IMR-90 (cell line): ENCODE results near the gene SLC38A8. TPM values are rescaled to one million over a fixed set of nuclear protein-coding genes. Genes with fewer than 3 reads are reported as not detected.

Experiments
- ATAC-seq: fragments of 200-7000 bp; cut with Tn5 transposase; 2 replicates; pipeline ENCODE4 v1.9.1; 2020; ENCODE audit warnings: low read depth, mild to moderate bottlenecking, moderate library complexity
- BruUV-seq: library from RNA; stranded (reverse); fragments of 400-500 nt; replicated peaks from 2 replicates; lab custom pipeline; 2021; lab: Mats Ljungman, UMichigan
- CTCF ChIA-PET: fragments of 300-600 bp; formaldehyde crosslinking; extraction: SDS; loops from one replicate; lab custom pipeline; 2021; ENCODE audit warnings: antibody characterized with exemption; lab: Yijun Ruan, JAX
- POLR2A ChIA-PET: fragments of 300-600 bp; sonication (Branson Sonifier 250); formaldehyde crosslinking; loops from one replicate; lab custom pipeline; 2022; ENCODE audit warnings: antibody characterized with exemption; ENCODE audit not compliant: unreplicated experiment; lab: Charles Lee
- DNase-seq: peaks from one replicate; pipeline ENCODE4 v3.0.0; 2013
- H2AFZ ChIP-seq: replicated peaks from 2 replicates; pipeline ENCODE3; 2013; ENCODE audit warnings: low read length, mild to moderate bottlenecking; ENCODE audit not compliant: poor library complexity
- H2AK5ac ChIP-seq: 2 replicates; pipeline ENCODE4 v1.6.1; 2013; ENCODE audit warnings: low read depth, low read length, inconsistent platforms
- H2AK9ac ChIP-seq: replicated peaks from 2 replicates; pipeline ENCODE3; 2013; ENCODE audit warnings: mild to moderate bottlenecking, low read depth, low read length, moderate library complexity; ENCODE audit not compliant: poor library complexity
- H2BK120ac ChIP-seq: 2 replicates; pipeline ENCODE4 v1.6.1; 2013; ENCODE audit warnings: low read depth, low read length, inconsistent platforms
- H2BK15ac ChIP-seq: 3 replicates; pipeline ENCODE4 v1.6.1; 2013; ENCODE audit warnings: low read depth, low read length, inconsistent platforms
- H2BK20ac ChIP-seq: 2 replicates; pipeline ENCODE4 v1.6.1; 2013; ENCODE audit warnings: low read depth, mild to moderate bottlenecking, inconsistent platforms, low read length, moderate library complexity
- H2BK5ac ChIP-seq: 2 replicates; pipeline ENCODE4 v1.6.1; 2013; ENCODE audit warnings: mild to moderate bottlenecking, low read depth, low read length, inconsistent platforms; ENCODE audit not compliant: poor library complexity, severe bottlenecking
- H3K14ac ChIP-seq: replicated peaks from 2 replicates; pipeline ENCODE4 v1.6.1; 2013; ENCODE audit warnings: low read depth, low read length, inconsistent platforms
- H3K18ac ChIP-seq: 2 replicates; pipeline ENCODE4 v1.6.1; 2013; ENCODE audit warnings: low read depth, low read length, control low read depth
- H3K23ac ChIP-seq: 2 replicates; pipeline ENCODE4 v1.6.1; 2013; ENCODE audit warnings: low read depth, low read length, inconsistent platforms
- H3K27ac ChIP-seq: 2 replicates; pipeline ENCODE4 v1.5.1; 2013; ENCODE audit warnings: mild to moderate bottlenecking, control low read depth, low read length; ENCODE audit not compliant: insufficient read depth
- H3K27me3 ChIP-seq: 2 replicates; pipeline ENCODE4 v1.6.1; 2013; ENCODE audit warnings: low read length; ENCODE audit not compliant: control insufficient read depth, insufficient read depth
- H3K36me3 ChIP-seq: 2 replicates; pipeline ENCODE4 v1.6.1; 2013; ENCODE audit warnings: low read length, mixed read lengths; ENCODE audit not compliant: control insufficient read depth, insufficient read depth
- H3K4ac ChIP-seq: 2 replicates; pipeline ENCODE4 v1.6.1; 2013; ENCODE audit warnings: low read depth, low read length, inconsistent platforms
- H3K4me1 ChIP-seq: 2 replicates; pipeline ENCODE4 v1.6.1; 2013; ENCODE audit warnings: low read length, mixed read lengths; ENCODE audit not compliant: control insufficient read depth, insufficient read depth
- H3K4me2 ChIP-seq: 2 replicates; pipeline ENCODE4 v1.6.1; 2013; ENCODE audit warnings: low read depth, mild to moderate bottlenecking, control low read depth, low read length, moderate library complexity
- H3K4me3 ChIP-seq: 2 replicates; pipeline ENCODE4 v1.5.1; 2013; ENCODE audit warnings: low read depth, mild to moderate bottlenecking, control low read depth, low read length, moderate library complexity; ENCODE audit not compliant: insufficient read depth
- H3K56ac ChIP-seq: 2 replicates; pipeline ENCODE4 v1.6.1; 2013; ENCODE audit warnings: low read length, inconsistent platforms; ENCODE audit not compliant: insufficient read depth; ENCODE audit errors: extremely low read depth
- H3K79me1 ChIP-seq, 2 experiments: 2 replicates each; pipeline ENCODE4 v1.6.1; 2013; ENCODE audit warnings: low read length in 2 of 2, inconsistent platforms in 1 of 2, low read depth in 1 of 2
- H3K9ac ChIP-seq: 2 replicates; pipeline ENCODE4 v1.6.1; 2013; ENCODE audit warnings: low read depth, low read length, control low read depth
- H3K9me1 ChIP-seq: 2 replicates; pipeline ENCODE4 v1.6.1; 2013; ENCODE audit warnings: low read length, inconsistent platforms; ENCODE audit not compliant: insufficient read depth
- H3K9me3 ChIP-seq: 2 replicates; pipeline ENCODE4 v1.6.1; 2013; ENCODE audit warnings: low read length; ENCODE audit not compliant: control insufficient read depth, insufficient read depth
- H4K20me1 ChIP-seq: 2 replicates; pipeline ENCODE4 v1.6.1; 2013; ENCODE audit warnings: low read length, inconsistent platforms; ENCODE audit not compliant: insufficient read depth
- H4K5ac ChIP-seq: 2 replicates; pipeline ENCODE4 v1.6.1; 2013; ENCODE audit warnings: mild to moderate bottlenecking, low read depth, low read length, control low read depth
- H4K8ac ChIP-seq, 2 experiments: 2 replicates each; pipeline ENCODE4 v1.6.1; 2013; ENCODE audit warnings: low read depth in 2 of 2, low read length in 2 of 2, control low read depth in 1 of 2, inconsistent platforms in 1 of 2
- H4K91ac ChIP-seq: 2 replicates; pipeline ENCODE4 v1.6.1; 2013; ENCODE audit warnings: low read depth, low read length, inconsistent platforms; ENCODE audit not compliant: insufficient read depth
- CHD1 ChIP-seq: IDR thresholded peaks from 2 replicates; pipeline ENCODE4 v1.6.1; 2012; ENCODE audit warnings: low read depth, low read length, improper control_type of control experiment
- FOS ChIP-seq: fragments of 150-350 bp; IDR thresholded peaks from 2 replicates; pipeline ENCODE4 v1.6.1; 2016; ENCODE audit warnings: low read depth, low read length
- MAZ ChIP-seq: IDR thresholded peaks from 2 replicates; pipeline ENCODE4 v1.6.1; 2012; ENCODE audit warnings: low read depth, mild to moderate bottlenecking, low read length, improper control_type of control experiment, moderate library complexity, borderline replicate concordance
- NFE2L2 ChIP-seq: fragments of 150-350 bp; IDR thresholded peaks from 2 replicates; pipeline ENCODE4 v1.6.1; 2016; ENCODE audit warnings: low read depth, mild to moderate bottlenecking, low read length
- RAD21 ChIP-seq: IDR thresholded peaks from 2 replicates; pipeline ENCODE4 v1.6.1; 2012; ENCODE audit warnings: low read length, improper control_type of control experiment
- RCOR1 ChIP-seq: IDR thresholded peaks from 2 replicates; pipeline ENCODE4 v1.6.1; 2012; ENCODE audit warnings: mild to moderate bottlenecking, low read length, improper control_type of control experiment; ENCODE audit not compliant: insufficient replicate concordance
- SMC3 ChIP-seq: fragments of 150-350 bp; IDR thresholded peaks from 2 replicates; pipeline ENCODE4 v1.6.1; 2016; ENCODE audit warnings: low read depth, mild to moderate bottlenecking, antibody characterized with exemption, low read length, moderate library complexity
- WGBS, 2 experiments: methylation state at CpG; one replicate each; pipeline versions ENCODE4 v1.1.5 to v1.1.7; 2013; ENCODE audit warnings: missing lambda C conversion rate in 2 of 2; ENCODE audit not compliant: insufficient read length in 1 of 2; ENCODE audit errors: extremely low coverage in 2 of 2; 5-methylcytosine and 5-hydroxymethylcytosine counted together
- dilution Hi-C: fragments of 300-500 bp; cut with HindIII; formaldehyde crosslinking; loops from one replicate; pipeline ENCODE4 v1.14.3; 2018; ENCODE audit warnings: low sequenced_read_pairs; ENCODE audit not compliant: unreplicated experiment
- in situ Hi-C: fragments of 300-500 bp; cut with MboI; formaldehyde crosslinking; loops from 3 replicates; pipeline ENCODE4 v1.14.3; 2019; ENCODE audit warnings: low sequenced_read_pairs, inconsistent platforms, mixed read lengths
- intact Hi-C: fragments of 100-400 bp; cut with micrococcal nuclease; formaldehyde crosslinking; loops from 2 replicates; pipeline ENCODE4 v1.10.0; 2022
- polyA plus RNA-seq, 3 experiments: library from polyadenylated mRNA; depleted of rRNA; stranded (reverse); fragments of >200 nt; gene quantifications; 2 replicates each; pipeline ENCODE4 v1.2.3, GENCODE V29; 2012; ENCODE audit warnings: low replicate concordance in 1 of 3
- total RNA-seq: library from RNA; depleted of rRNA; stranded (reverse); fragments of >200 nt; gene quantifications from 2 replicates; pipeline ENCODE4 v1.2.3, GENCODE V29; 2012
- TF ChIP-seq, protein P1 (sequence below): fragments of 150-350 bp; IDR thresholded peaks from 2 replicates; pipeline ENCODE4 v1.6.1; 2016; ENCODE audit warnings: low read depth, mild to moderate bottlenecking, low read length, moderate library complexity, borderline replicate concordance
- TF ChIP-seq, protein P2 (sequence below): conservative IDR thresholded peaks from 2 replicates; pipeline ENCODE4 v1.5.1; 2012; ENCODE audit warnings: mild to moderate bottlenecking, low read depth, low read length, improper control_type of control experiment

The SLC38A8 gene
- total and polyA plus RNA-seq, 2 of the 4 experiments (the other 2 are of a cell fraction) = not detected

DNA sequence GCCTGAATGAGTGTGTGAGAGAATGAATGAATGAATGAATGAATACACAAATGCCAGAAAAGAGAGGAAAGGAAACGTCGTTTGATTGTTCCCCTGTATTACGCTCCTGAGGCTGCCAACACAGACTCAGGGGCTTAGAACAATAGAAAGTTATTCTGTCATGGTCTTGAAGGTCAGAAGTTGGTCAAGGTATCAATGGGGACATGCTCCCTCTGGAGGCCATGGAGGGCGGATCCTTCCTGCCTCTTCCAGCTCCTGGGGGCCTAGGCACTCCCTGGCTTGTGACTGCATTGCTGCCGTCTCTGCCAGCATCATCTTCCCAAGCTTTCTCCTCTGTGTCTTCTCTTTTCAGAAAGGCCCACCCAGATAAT is 1.5 kb upstream of the SLC38A8 start:
- H3K79me1 ChIP-seq = no peaks in the 10 kb centered on the region
- no peak overlapping the region for H4K8ac ChIP-seq
- no peak overlapping the region for H2AFZ ChIP-seq
- H4K20me1 ChIP-seq = no peaks in the 10 kb centered on the region
- no peak overlapping the region for H3K18ac ChIP-seq
- H3K9me1 ChIP-seq = no peaks in the 10 kb centered on the region
- no peak overlapping the region for H3K4me2 ChIP-seq
- no peak overlapping the region for H3K56ac ChIP-seq
- no peak overlapping the region for H2BK5ac ChIP-seq
- no peak overlapping the region for H3K14ac ChIP-seq
- H3K4me3 ChIP-seq = no peak overlapping the region
- no peak overlapping the region for H4K91ac ChIP-seq
- H3K27me3 ChIP-seq = peaks cover 40% of the 10 kb centered on the region
- CTCF ChIA-PET = interaction anchor here (0.7 to 1.0 kb wide), 2 partner anchors 17 to 21 kb away, joined by 3 to 4 read pairs; no protein-coding TSS in a partner anchor
- H2BK15ac ChIP-seq = no peak overlapping the region
- H3K23ac ChIP-seq = no peak overlapping the region
- DNase-seq (peak; percentile 28), ATAC-seq (peak; percentile 67)
- POLR2A ChIA-PET = no interaction called here
- H3K9ac ChIP-seq = no peak overlapping the region
- no peak overlapping the region for H3K4ac ChIP-seq
- intact Hi-C loops = loop anchor here (5.0 kb wide), 1 partner anchor 77 kb away; the partner anchor contains the start of gene NECAB2
- in situ Hi-C loops = no loop called here
- no peak overlapping the region for H2AK5ac ChIP-seq
- no TSS peak for BruUV-seq
- H2BK120ac ChIP-seq = no peak overlapping the region
- H2AK9ac ChIP-seq = no peak overlapping the region
- no peak overlapping the region for H4K5ac ChIP-seq
- no peaks in the 10 kb centered on the region for H3K9me3 ChIP-seq
- TF ChIP-seq MAZ (no peak), NFE2L2 (no peak), RAD21 (peak; percentile 46), FOS (no peak), RCOR1 (no peak), SMC3 (peak; percentile 53), CHD1 (no peak)
- TF ChIP-seq, protein P1, sequence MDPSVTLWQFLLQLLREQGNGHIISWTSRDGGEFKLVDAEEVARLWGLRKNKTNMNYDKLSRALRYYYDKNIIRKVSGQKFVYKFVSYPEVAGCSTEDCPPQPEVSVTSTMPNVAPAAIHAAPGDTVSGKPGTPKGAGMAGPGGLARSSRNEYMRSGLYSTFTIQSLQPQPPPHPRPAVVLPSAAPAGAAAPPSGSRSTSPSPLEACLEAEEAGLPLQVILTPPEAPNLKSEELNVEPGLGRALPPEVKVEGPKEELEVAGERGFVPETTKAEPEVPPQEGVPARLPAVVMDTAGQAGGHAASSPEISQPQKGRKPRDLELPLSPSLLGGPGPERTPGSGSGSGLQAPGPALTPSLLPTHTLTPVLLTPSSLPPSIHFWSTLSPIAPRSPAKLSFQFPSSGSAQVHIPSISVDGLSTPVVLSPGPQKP = no peak
- TF ChIP-seq, protein P2, sequence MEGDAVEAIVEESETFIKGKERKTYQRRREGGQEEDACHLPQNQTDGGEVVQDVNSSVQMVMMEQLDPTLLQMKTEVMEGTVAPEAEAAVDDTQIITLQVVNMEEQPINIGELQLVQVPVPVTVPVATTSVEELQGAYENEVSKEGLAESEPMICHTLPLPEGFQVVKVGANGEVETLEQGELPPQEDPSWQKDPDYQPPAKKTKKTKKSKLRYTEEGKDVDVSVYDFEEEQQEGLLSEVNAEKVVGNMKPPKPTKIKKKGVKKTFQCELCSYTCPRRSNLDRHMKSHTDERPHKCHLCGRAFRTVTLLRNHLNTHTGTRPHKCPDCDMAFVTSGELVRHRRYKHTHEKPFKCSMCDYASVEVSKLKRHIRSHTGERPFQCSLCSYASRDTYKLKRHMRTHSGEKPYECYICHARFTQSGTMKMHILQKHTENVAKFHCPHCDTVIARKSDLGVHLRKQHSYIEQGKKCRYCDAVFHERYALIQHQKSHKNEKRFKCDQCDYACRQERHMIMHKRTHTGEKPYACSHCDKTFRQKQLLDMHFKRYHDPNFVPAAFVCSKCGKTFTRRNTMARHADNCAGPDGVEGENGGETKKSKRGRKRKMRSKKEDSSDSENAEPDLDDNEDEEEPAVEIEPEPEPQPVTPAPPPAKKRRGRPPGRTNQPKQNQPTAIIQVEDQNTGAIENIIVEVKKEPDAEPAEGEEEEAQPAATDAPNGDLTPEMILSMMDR = peak; percentile 40
- WGBS, 2 experiments = 75% methylated on average over 1 of the region's 5 CpGs; no CpG with 5 or more reads in 1 of the 2 experiments
- H3K27ac ChIP-seq = no peak overlapping the region
- no peaks in the 10 kb centered on the region; the same call in 1 of the 2 replicates for H3K36me3 ChIP-seq
- H3K4me1 ChIP-seq = no peaks in the 10 kb centered on the region
- H2BK20ac ChIP-seq = no peak overlapping the region
- dilution Hi-C loops = no loop called here
